ENCODE data around the gene NEDD9.

The NEDD9 gene

DNA sequence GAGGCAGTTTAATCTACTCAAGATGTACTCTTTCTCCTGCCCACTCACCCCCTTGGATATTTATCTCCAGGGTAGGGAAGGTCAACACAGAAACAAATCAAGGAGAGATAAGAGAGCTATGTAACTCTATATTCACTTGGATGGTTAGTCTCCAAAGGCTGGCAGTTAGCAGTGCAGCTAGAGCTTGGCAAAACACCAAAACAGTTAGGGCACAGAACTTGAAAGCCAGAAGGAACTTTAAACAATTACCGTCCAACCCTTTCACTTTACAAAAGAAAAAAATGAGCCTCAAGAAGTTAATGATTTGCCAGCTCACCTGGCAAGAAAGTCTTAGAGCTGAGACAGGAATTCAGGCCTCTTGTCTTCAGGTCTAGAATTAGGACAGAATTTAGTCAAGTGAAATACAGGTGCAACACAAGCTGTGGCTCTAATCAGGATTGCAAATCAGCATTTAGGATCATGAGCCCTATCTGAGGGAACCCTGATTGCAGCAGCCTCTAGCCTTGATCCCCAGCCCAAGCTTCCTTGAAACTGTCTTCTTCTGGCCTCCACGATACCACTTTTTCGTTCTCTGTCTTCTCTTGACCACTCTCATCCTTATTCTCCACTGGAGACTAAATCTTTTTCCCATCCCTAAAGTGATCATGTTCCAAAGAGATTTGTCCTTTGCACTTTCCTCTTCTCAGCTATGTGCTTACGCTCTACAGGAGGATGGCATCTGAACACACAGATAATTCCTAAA is 14.9 kb downstream of the NEDD9 start:
- DNase-seq: no peak

DNA sequence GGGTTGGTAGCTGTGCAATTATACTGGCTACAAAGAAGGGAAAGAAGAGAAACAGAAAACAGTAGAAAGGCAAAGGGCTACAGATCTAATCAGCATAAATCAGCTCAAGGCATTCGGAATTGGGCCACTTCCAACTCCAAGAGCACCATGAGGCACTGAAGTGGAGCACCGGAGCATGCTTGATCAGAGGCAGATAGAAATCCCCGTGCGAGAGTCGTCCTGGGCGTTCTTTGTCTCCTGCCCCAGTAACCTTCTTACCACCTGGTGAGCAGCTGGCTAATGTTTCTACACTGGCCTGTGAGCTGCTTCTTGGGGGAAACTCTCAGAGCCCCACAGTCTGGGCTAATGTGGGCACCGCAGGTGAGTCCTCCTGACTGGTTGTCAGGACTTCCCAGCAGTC is 16.7 kb downstream of the NEDD9 start:
- DNase-seq: no peak

DNA sequence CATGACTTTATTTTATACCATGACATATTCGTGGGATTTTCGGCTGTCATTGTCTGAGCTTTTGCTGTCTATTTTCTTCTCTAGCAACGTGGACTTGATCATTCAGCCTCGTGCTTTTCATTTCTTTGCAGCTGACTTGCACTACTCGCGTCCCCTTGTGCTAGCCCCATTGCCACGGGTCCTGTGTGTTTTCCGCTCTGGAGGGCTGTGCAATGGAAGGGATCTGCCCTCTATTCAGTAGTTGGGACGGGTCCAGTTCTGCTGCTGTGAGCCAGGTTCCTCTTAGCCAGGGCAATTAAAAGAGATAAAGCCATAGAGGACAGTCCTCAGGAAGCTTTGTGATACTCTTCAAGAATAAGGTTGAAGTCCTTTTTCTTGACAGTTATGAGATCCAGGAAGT is 17.6 kb downstream of the NEDD9 start:
- no peak for DNase-seq

DNA sequence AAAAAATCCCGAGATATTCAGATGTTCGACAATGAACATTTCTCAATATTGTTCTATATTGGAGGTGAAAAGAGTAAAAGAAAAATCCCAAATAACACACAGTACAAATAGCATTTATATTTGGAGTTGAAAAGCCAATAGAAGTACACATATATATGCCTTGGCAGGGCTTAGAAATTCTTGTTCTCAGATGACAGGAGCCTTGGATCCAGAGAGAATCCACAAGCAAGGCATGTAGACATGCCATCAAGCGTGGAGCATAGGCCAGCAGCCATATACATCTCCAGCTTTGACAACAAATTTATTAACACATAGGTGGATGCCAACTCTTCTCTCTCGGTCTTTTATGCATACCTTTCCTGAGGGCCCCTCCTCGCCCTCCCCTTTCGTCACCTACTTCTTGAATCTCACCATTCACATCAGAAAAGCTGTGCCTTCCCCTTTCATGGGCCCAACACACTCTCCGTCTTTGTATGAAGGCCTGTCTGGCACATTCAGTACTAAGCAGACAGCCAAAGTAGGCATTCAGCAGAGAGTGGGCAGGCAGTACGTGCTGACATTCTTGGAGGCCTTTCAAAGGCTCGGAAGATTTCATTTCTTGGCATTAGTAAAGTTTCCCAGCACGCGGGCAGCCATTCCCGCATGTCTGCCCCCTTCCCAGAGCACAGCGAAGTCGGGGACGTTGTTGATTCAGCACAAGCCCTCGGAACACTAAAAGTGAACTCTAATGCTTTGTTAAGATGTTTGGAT is 18.2 kb downstream of the NEDD9 start:
- no peak for DNase-seq

DNA sequence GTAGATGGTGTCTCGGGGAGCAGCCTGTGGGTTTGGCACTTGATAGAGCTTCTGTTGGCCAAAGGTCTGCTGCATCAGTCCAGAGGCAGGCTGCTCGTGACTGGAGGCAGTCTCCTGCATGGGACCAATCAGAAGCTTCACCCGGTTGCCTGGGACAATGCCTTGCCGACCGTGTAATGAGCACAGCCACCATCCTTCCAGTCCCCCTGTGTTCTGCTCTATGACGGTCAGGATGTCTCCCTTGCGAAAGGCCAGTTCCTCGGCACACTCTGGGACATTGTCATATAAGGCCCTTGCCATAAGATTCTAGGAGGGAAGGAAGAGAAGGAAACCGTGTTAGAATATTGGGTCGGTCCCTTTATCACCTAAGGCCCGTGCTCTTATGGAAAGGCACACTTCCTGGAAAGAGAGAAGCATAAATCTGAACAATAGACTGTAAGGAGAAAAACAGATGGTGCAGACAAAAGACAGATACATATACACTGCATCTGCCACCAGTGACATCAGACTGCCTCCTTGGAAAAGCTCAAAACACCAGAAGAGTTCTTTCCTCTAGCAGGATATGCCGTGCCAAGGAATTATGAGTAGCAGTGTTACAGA is 18.9 kb downstream of the NEDD9 start:
- DNase-seq: no peak

DNA sequence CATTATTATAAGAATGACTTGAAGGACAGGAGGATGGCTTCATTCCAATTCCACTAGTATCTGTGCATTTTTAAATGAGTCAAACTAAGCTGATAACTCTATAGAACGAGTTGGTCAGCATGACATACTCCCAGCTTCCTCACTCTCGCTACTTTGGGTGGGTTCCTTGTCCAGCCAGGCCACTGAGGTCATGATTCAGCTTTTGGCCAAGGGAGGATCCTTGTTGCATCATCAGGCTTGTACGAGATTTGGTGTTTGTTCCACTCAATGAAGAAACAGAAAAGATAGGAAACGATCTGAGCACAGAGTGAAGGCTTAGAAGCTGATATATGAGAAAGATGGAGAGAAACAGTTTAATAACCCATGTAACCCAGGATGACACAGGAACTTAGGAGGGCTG is 19.8 kb downstream of the NEDD9 start:
- no peak for DNase-seq

DNA sequence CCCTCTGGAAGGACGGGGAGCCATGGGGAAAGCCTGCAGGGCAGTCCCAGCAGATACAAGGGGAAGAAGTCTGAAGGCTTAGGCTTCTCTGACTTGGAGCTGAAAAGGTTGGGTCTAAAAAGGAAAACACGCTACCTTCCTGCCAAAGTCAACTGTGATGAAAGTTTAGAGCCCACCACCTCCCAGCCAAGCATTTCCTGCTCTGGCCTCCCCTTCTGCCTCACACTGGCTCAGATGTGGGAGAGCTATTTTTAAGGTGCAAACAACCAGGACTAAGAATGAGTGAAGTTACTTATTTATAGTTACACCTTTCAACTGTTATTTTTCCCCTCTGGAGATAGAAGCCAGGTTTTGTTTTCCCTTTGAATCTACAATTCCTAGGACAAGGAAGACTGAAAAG is 21.2 kb downstream of the NEDD9 start:
- DNase-seq: no peak

DNA sequence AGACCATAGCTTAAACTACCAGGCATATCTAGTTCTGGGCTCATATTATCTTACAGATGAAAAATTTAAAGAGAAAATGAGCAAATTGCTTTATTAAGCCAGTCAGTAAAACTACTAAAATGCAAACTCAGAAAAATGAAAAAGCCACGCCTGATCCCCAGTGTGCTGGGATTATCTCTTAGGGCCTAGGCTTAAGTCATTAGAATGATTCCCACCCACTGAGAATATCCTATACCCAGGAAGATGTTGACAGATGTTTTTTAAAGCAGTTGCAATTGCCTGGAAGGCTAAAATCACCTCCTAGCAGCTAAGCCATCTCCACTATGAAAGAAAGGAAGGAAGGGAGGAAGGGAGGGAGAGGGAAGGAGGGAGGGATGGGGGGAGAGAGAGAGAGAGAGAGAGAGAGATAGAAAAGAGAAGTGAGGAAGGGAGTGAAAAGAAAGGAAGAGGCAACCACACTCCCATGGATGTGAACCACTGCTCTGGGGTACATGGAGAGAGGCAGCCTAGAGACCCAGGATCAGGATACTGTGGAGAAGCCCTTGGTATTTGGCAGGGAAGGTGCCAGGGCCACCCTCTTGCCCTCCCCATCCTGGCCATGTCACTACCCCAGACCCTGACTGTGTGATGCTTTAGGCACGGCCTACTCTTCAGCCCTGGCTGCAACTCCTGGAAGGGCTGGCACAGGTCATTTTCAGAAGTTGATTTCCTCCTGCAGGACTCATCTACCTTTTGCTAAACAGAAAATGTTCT is 21.9 kb downstream of the NEDD9 start:
- DNase-seq: no peak

DNA sequence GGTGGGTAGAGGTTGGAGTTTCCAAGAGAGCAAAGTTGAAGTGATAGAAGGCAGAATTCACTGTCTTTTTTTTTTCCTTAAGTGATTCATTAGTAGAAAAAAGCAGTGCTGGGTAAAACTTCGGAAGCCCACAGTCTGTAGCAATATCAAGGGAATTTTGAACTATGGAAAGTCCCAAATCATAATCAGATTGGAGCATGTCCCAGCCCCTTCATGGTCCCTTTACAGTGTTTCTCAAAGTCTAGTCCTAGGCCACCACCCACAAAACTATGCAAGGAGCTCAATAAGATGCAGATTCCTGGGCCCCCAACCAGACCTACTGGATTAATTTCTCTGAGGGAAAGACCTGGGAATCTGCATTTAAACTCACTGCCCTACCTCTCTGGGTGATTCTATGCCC is 22.6 kb downstream of the NEDD9 start:
- DNase-seq: no peak

DNA sequence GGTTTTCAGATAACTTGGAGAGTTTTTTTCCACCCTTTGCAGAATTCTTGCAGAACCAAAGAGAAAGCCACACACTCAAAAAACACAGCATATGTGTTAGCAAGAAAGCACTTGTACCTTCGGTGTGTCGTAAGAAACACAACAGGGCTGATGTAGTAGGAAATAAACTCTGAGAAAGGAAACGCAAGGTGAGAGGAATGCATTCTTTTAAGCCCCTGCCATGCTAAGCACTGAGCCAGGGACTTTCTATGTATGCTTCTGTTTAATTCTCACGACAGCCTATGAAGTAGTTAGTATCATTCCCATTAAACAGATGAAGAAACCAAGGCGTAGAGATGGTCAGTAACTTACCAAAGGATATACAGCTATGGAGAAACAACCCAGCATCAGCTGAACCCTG is 23.1 kb downstream of the NEDD9 start:
- DNase-seq: no peak

DNA sequence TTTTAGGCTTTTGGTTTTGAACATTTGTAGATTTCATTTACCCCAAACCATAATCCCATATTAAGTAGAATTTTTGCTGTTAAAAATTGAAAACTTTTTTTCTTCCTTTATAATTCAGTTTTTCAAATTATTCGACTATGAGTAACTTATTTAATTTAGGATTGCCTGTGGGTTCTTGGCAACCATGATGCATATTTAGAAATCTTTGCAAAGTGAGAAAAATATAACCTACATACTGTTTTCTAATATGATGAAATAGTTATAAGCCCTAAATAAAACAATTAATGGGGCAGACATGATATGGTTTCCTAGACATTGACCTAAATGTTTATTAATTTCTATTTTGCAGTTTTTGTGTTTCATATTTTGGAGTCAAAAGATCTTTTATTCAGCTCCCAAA is 23.6 kb downstream of the NEDD9 start:
- no peak for DNase-seq

DNA sequence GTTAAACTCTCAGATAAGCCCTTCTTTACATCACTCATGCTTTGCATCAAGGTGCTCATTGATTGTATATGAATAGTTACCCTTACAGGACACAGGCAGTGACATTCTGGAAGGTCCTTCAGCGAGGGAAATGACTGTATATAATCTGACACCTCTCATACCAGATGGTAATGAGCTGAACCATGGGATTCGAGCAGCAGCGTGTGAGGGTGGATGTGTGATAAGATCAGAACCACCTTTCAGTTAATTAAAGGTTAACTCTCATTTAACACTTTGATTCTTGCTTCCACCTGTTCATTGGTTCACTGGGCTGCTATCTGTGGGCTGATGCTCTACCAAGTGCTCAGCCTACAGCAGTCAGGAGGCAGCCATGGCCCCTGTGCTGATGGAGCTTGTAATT is 24.2 kb downstream of the NEDD9 start:
- DNase-seq: no peak

DNA sequence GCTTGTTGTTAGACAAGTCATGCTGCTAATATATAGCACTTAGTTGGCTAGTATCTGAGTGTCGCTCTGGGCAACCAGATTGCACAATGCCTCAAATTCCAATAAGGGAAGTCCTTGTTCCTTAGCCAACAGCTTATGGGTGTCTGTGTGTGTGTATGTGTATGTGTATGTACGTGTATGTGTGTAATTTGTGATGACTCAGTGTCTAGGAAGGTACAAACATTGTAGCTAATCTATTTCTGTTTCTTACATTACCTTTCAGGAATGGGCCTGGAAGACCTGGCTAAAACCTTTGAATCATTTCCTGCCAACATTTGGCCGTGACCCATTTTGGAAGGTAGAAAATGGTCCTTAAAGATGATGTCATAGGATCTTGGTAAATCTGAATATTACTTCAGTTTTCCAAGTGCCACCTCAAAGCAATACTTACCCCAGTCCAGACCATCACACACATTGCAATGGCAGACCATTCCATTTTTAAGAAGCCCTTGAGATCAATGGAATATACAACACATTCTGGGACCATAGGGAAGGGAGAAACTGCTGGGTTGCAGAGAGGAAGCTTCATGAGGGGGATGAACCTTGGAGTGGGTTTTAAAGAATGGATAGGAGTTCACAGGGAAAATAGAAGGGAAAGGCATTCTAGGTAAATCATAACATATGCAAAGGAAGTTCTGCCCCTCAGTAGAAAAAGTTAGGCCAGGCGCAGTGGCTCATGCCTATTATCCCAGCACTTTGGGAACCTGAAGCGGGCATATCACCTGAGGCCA is 25.1 kb downstream of the NEDD9 start:
- DNase-seq: no peak

DNA sequence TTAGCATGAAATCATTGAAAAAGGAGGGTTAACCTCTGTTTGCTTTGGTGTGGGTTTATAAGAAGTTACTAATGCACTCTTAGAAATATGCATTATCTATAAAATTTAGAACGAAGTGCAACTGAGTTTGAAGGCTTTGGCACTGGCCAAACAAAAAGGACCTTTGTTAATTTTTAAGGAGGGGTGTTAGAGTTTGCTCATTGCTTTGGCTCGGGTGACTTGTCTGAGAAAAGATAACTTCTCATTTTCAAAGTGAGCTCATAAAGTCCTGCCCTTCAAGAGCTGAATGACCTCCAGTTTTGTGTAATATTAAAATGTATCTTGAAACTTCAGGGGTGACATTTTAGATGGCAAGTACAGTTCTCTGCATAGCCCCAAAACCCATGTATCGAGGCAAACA is 25.9 kb downstream of the NEDD9 start:
- no peak for DNase-seq

DNA sequence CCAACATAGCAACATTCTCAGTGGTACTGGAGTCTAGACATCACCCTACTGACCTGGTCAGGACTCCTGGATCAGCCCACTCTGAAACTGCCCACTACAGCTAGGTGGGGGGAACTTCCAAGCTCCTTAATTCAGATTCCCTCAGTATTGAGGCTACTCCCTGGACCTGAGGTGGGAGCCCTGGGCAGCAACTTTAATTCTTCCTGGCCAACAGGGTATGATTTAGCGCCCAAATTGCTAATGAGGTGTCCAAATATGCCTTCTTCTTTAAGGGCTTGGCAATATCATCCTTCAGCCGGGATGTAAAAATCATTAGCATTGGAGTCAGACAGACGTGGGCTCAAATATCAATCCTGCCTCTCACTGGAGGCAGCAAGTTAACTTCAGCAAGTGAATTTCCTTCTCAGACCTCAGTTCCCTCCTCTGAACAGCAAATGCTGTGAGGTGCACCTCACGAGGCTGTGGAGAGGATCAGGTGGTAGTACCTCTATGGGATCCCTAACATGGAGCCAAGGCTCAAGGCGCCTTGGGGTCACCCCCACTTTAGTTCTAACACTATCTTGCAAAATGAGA is 27.6 kb downstream of the NEDD9 start:
- DNase-seq: no peak

DNA sequence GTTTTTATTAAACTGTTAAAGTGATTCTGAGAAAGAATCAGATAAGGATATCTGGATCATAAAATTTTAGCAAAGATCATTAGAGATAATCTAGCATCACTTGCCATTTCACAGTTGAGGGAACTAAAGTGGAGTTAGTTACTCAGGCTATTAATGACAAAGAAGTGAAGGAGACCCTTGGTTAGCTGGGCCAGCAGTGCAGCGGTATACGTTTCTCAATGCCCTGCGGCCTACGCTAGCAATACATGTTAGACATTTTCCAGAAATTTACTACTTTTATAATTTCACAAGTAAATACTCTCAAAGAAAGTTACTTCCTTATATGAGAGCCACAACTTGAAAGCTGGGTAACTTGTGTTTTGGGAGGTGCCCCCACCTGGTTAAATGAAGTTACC is 28.5 kb downstream of the NEDD9 start:
- DNase-seq: no peak

DNA sequence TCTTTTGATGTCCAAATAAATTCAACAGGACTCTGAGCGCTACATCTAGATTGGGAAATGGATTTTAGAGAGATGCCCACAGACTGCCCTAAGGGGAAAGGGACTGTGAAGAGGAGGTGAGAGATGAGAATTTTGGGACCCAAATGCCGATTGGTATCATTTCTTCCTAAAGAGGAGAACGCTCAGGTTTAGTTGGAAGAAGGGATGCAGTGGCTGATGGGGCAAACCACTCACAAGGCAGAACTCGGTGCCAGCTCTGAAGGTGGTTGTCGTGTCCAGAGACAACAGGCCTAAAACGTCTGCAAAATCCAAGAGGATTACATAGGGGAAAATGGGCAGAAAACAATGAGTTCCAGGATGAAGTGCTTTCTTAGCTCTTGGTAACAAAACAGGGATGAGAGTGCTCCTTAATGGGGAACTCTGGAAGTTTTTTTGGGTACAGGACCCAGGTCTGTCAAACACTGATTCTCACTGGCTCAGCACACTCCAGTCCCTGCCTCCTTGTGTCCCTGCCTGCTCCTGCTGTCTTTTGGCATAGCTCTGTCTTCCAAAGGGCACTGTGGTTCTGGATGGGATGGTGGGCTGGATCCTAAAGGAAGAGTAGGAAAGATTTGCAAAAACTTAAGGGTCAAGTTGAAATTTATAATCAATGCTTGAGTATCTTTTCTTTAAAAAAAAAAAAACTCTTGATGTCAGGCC is 29.0 kb downstream of the NEDD9 start:
- no peak for DNase-seq

DNA sequence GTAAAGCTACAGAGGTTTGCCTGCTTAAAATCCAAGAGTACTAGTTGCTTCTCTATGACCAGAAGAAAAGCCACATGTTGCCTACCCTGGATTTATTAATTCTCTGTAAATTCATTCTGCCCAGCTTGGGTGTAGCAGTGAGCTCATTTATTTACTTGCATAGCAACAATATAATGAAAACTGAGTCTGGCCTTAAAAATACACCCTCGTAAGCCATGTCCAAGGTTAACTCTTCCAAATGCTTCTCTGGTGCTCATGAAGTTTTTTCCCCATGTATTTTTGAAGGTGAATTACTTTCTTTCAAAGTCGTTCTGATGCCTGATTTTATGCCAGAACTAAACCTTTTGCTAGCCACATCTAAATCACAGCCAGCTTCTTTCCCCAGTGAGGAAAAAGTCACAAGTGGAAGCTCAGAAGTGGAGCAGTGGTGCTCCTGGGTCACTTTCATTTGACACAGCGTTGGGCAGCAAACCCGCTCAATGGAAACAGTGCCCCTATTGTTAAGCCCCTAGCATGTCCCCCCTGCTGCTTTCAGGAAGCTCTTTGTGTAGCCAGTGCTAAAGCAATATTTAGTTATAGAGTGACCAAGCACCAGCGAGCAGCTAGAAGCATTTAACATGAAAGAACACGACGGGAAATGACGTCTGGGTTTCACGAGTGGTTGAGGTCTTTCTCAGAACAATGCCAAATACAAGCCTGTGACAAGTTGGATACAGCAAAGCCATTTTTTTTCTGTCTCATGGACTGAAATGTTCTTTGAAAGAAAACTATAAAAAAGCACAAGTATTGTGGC is 29.8 kb downstream of the NEDD9 start:
- DNase-seq: no peak

DNA sequence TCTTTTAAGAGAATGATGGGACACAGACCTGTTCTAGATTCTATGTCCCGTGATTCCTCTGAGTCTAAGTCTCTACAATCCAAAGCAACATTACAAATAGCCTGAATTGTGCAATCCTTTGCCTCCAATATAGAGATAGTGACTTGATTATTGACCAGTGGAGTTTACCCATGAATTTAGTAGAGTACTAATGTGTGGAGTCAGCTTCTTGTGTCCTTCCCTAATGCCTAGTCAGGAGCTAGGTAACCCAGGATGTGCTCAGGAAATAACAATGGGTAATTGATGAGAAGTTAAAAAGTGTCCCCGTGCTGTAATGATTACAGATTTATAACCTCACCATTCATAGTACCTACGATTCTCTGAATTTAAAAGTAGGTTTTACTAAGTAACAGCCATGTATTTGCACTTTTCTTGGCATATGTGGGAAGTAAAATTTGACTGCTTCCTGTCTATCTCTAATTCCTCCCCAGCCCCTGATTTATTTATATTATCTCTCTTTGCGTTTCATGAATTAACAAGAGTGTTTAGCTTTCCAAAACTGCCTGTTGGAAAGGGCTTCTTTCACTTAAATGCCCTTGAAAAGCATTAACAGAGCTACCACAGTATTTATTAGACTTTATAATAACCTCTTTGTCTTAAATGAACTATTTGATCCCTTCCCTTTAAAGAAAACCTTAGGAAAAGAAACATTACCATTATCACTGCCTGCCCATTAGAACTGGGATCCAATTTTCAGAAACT is 30.5 kb downstream of the NEDD9 start:
- no peak for DNase-seq

DNA sequence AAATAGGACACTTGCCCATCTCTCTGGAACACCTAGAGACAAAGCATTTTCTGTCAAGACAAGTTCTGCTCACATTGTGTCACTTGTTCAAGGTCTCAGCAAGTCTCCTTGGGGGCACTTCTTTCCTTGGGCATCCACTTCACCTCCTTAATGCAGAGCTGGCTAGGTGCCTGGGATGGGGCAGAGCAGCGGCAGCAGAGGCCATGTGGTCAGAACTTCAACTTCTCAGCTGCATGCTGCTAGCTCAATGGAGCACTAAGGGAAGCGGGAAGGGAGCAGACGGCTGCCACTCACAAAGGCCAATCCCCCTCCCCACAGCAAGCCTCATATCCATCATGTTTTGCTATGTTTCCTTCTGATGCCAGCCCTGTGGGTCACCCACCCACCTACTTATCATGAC is 31.5 kb downstream of the NEDD9 start:
- no peak for DNase-seq
